Adrenal gland (tissue), 5 donors: Measurements from ENCODE around the gene LRRTM4.

Experiments used
- POLR2A ChIP-seq, 2 donors: fragments of 450-650 bp; IDR thresholded peaks; one replicate each; pipeline ENCODE4 v1.6.1; 2017; ENCODE audit warnings: antibody characterized with exemption in 2 of 2, mild to moderate bottlenecking in 2 of 2, moderate library complexity in 1 of 2
- TF ChIP-seq, protein P1 (sequence below), 6 experiments: fragments of 450-650 bp in 4 of 6; fragments of 200-600 bp in 2 of 6; sonication (generic) in 1 of 6; IDR thresholded peaks; 1 replicate in 5 of 6; 2 replicates in 1 of 6; pipeline versions ENCODE4 v1.5.1 to v1.8.0; 2016 to 2021; ENCODE audit warnings: antibody characterized with exemption in 6 of 6, mild to moderate bottlenecking in 2 of 6, moderate library complexity in 1 of 6
- donor health status: DM: no; HTN: no; CAD: no.

DNA sequence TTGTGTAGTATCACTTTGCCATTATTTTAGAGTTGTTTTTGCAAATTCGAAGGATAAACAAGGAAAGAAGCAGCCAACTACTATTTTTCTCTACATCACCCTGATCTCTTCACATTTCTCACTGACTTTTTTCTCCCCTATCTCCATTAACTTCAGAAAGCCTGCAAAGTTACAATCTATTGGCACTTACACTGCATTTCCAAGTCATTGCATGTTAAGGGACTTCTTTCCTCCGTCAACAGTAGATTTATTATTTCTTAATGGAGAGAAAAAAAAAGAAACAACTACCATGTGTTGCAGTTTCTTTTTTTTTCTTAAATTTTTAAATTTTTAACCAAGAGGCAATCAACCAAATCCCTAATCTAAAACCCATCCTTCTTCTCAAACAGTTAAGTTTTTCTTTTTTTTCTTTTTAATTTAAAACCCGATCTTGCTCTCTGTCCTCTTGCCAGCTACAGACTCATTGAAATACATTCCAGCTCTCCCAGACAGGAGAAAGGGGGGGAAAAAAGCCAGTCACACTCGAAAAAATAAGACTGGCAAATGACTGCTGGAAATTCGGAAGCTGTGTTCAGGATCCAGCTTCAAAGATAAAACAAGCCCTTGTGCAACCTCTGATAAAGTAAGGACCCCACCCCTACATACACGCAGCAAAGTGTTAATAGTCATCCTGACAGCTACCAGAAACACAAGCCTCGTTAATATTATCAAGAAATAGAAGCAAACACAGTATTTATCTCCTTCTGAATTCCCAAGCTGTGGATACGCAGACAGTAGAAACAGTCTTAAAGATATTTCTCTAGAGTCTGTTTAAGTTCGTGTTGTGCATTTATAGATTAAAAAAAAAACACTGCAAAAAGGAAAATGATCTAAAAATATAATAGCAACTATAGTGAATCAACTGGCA lies 1.3 kb downstream of the LRRTM4 start:
- TF ChIP-seq, protein P1, sequence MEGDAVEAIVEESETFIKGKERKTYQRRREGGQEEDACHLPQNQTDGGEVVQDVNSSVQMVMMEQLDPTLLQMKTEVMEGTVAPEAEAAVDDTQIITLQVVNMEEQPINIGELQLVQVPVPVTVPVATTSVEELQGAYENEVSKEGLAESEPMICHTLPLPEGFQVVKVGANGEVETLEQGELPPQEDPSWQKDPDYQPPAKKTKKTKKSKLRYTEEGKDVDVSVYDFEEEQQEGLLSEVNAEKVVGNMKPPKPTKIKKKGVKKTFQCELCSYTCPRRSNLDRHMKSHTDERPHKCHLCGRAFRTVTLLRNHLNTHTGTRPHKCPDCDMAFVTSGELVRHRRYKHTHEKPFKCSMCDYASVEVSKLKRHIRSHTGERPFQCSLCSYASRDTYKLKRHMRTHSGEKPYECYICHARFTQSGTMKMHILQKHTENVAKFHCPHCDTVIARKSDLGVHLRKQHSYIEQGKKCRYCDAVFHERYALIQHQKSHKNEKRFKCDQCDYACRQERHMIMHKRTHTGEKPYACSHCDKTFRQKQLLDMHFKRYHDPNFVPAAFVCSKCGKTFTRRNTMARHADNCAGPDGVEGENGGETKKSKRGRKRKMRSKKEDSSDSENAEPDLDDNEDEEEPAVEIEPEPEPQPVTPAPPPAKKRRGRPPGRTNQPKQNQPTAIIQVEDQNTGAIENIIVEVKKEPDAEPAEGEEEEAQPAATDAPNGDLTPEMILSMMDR (IDR thresholded peaks at IDR 0.05), result no peak
- TF ChIP-seq POLR2A (IDR thresholded peaks at IDR 0.05), result no peak
